Measurements from ENCODE around the gene DOCK6. TPM values are rescaled to one million over a fixed set of nuclear protein-coding genes. Genes with fewer than 3 reads are reported as not detected.
A peak's percentile ranks its signal among the peaks of the same experiment; 100 is the strongest.

The DOCK6 gene
- total RNA-seq, 2 donors from 2014 or later, result 93.8 to 111 TPM

DNA sequence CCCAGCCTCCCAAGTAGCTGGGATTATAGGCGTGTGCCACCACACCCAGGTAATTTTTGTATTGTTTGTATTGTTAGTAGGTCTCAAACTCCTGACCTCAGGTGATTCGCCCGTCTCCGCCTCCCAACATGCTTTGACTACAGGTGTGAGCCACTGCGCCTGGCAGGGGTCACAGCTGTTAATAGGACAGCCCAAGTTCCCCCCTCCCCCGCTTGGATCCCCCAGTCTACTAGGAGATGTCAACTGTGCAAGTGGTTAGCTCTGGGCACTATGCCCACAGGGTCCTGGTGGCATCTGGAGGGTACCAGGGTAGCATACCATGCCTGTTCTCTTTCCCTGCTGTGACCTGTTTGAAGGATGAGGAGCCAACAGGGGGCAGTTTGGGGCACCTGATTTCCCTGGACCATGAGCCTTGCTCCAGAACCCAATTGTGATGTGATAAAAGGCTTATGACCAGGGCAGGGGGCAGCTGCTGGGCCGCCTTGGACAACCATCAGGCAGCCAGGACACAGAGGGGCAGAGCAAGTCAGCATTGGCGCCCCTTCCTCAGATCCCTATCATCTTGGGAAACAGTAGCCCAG is 33.4 kb upstream of the DOCK6 start, which contains the start of gene TSPAN16:
TSS of gene TSPAN16 (plus strand) at position 496 of the 581 bp plus-strand sequence. CDS start 138 bp downstream, outside the sequence.
- Histone ChIP-seq H3K27me3 (ENCODE audit: control insufficient read depth, insufficient read depth, low read length, poor library complexity, severe bottlenecking) (no peaks in the 10 kb centered on the region), H3K27ac (ENCODE audit: low read depth, low read length) (no peak within 1 kb of the TSS), H3K36me3 (ENCODE audit: control insufficient read depth, insufficient read depth, low read length) (no peaks in the 10 kb centered on the region), H3K9me3 (ENCODE audit: control insufficient read depth, low read length) (no peaks in the 10 kb centered on the region), H3K4me3 (ENCODE audit: low read length) (no peak within 1 kb of the TSS), H3K4me1 (ENCODE audit: control insufficient read depth, insufficient read depth, low read length) (peaks cover 6% of the 10 kb centered on the region), H3K9ac (ENCODE audit: extremely low read depth, low read length, poor library complexity, severe bottlenecking) (no peak within 1 kb of the TSS)
- 91 to 95% methylated on average over 3 to 8 of the region's 8 CpGs for WGBS, 2 experiments (ENCODE audit: insufficient coverage in 1 of 2, insufficient read length in 1 of 2)
- Mint-ChIP-seq H3K4me3 (no peak within 1 kb of the TSS), H3K27ac (no peak within 1 kb of the TSS), H3K4me1 (peaks cover 6% of the 10 kb centered on the region), H3K36me3 (ENCODE audit: low read depth) (no peaks in the 10 kb centered on the region), H3K9me3 (peaks cover 4% of the 10 kb centered on the region), H3K27me3 (ENCODE audit: insufficient read depth) (peaks cover 3% of the 10 kb centered on the region)
- TF ChIP-seq, protein P1, sequence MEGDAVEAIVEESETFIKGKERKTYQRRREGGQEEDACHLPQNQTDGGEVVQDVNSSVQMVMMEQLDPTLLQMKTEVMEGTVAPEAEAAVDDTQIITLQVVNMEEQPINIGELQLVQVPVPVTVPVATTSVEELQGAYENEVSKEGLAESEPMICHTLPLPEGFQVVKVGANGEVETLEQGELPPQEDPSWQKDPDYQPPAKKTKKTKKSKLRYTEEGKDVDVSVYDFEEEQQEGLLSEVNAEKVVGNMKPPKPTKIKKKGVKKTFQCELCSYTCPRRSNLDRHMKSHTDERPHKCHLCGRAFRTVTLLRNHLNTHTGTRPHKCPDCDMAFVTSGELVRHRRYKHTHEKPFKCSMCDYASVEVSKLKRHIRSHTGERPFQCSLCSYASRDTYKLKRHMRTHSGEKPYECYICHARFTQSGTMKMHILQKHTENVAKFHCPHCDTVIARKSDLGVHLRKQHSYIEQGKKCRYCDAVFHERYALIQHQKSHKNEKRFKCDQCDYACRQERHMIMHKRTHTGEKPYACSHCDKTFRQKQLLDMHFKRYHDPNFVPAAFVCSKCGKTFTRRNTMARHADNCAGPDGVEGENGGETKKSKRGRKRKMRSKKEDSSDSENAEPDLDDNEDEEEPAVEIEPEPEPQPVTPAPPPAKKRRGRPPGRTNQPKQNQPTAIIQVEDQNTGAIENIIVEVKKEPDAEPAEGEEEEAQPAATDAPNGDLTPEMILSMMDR (conservative IDR thresholded peaks at IDR 0.05), result peak; percentile 53
- peak; percentile 62 for DNase-seq

DNA sequence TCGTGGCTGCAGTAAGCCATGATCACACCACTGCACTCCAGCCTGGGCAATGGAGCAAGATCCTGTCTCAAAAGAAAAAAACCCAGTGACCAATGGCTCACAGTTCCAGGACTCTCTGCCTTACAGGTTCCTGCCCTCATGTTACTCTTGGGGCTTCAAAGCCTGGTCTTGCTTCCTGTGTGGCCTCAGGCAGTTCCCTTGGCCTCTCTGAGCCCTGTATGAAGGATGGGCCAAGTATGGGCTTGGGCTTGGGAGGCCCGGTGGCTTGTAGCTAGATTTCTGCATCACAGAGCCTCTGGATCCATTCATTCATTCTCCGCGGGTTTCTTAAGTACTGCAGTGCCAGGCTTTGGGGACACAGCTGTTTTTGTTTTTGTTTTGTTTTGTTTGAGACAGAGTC is 32.9 kb upstream of the DOCK6 start:
- TF ChIP-seq, protein P1 (conservative IDR thresholded peaks at IDR 0.05), result no peak
- peaks cover 6% of the 10 kb centered on the region for H3K4me1 ChIP-seq (ENCODE audit: control insufficient read depth, insufficient read depth, low read length)
- no peaks in the 10 kb centered on the region for H3K9me3 ChIP-seq (ENCODE audit: control insufficient read depth, low read length)
- H3K9me3 Mint-ChIP-seq, result no peaks in the 10 kb centered on the region
- H3K4me3 ChIP-seq (ENCODE audit: low read length), result no peak overlapping the region
- H3K4me3 Mint-ChIP-seq, result no peak overlapping the region
- no peaks in the 10 kb centered on the region for H3K36me3 ChIP-seq (ENCODE audit: control insufficient read depth, insufficient read depth, low read length)
- peaks cover 1% of the 10 kb centered on the region for H3K27me3 Mint-ChIP-seq (ENCODE audit: insufficient read depth)
- no peaks in the 10 kb centered on the region for H3K27me3 ChIP-seq (ENCODE audit: control insufficient read depth, insufficient read depth, low read length, poor library complexity, severe bottlenecking)
- no peaks in the 10 kb centered on the region for H3K36me3 Mint-ChIP-seq (ENCODE audit: low read depth)
- H3K4me1 Mint-ChIP-seq, result peaks cover 6% of the 10 kb centered on the region
- no peak overlapping the region for H3K27ac Mint-ChIP-seq
- WGBS, 2 experiments (ENCODE audit: insufficient coverage in 1 of 2, insufficient read length in 1 of 2), result 73 to 93% methylated on average over 2 to 4 of the region's 4 CpGs
- no peak overlapping the region for H3K9ac ChIP-seq (ENCODE audit: extremely low read depth, low read length, poor library complexity, severe bottlenecking)
- H3K27ac ChIP-seq (ENCODE audit: low read depth, low read length), result no peak overlapping the region
- no peak for DNase-seq

DNA sequence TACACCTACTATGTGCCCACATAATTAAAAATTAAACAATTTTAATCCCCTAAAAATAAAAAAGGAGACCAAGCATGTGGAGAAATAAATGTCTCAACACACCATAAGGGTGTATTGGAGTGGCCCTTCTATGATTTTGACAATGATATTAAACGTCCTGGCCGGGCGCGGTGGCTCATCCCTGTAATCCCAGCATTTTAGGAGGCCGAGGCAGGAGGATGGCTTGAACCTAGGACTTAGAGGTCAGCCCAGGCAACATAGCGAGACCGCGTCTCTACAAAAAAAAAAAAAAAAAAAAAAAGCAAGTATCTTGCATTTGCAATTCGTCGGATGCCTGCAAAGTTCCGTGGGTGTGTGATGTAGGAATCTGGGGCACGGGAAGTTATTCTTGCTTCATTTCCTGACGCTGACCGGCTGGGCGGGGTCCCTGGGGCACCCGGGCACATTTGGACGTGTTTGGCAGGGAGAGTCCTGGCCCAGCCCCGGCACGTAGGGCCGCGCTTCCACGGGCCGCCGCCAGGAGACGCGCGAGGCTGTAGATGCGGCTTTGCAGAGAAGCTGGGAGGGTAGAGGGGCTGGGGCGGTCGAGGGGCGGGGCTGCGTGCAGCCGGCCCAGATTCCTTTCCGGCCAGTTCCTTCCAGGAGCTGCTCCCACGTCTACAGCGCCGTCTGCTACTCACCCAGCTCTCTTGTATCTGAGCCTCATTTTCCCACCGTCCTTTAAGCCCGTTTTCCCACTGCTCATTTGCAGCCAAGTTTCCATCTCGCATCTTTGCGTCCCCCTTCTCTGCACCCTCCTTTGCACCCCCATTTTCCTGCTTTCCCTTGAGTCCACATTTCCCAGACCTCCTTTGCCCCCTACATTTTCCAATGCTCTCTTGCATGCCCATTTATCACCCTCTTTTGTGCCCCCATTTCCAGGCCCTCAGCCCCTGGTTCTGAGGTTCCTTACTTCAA is 31.4 kb upstream of the DOCK6 start:
- TF ChIP-seq, protein P1 (conservative IDR thresholded peaks at IDR 0.05), result peak; percentile 97
- Mint-ChIP-seq H3K4me1 (peaks cover 6% of the 10 kb centered on the region), H3K4me3 (peak overlapping the region; percentile 40), H3K27me3 (ENCODE audit: insufficient read depth) (no peaks in the 10 kb centered on the region), H3K36me3 (ENCODE audit: low read depth) (no peaks in the 10 kb centered on the region), H3K27ac (peak overlapping the region; percentile 88), H3K9me3 (no peaks in the 10 kb centered on the region)
- no peaks in the 10 kb centered on the region for H3K9me3 ChIP-seq (ENCODE audit: control insufficient read depth, low read length)
- no peak overlapping the region for H3K27ac ChIP-seq (ENCODE audit: low read depth, low read length)
- peak overlapping the region; percentile 63 for H3K4me3 ChIP-seq (ENCODE audit: low read length)
- H3K27me3 ChIP-seq (ENCODE audit: control insufficient read depth, insufficient read depth, low read length, poor library complexity, severe bottlenecking), result no peaks in the 10 kb centered on the region
- H3K9ac ChIP-seq (ENCODE audit: extremely low read depth, low read length, poor library complexity, severe bottlenecking), result no peak overlapping the region
- peak; percentile 99 for DNase-seq
- WGBS, 2 experiments (ENCODE audit: insufficient coverage in 1 of 2, insufficient read length in 1 of 2), result 15 to 19% methylated on average over 21 to 41 of the region's 41 CpGs
- H3K36me3 ChIP-seq (ENCODE audit: control insufficient read depth, insufficient read depth, low read length), result no peaks in the 10 kb centered on the region
- peaks cover 6% of the 10 kb centered on the region for H3K4me1 ChIP-seq (ENCODE audit: control insufficient read depth, insufficient read depth, low read length)

Measured in endodermal cell (in vitro differentiated cells).